ENCODE measurements around the gene SNUPN.

GRCh38 chr15:75671730-75672602, 46.4 kb upstream of the SNUPN start:
- TF ChIP-seq CTCF (IDR thresholded peaks at IDR 0.05; ENCODE audit: poor library complexity) (no peak), EZH2 (IDR thresholded peaks at IDR 0.05; ENCODE audit: borderline replicate concordance) (no peak)

All from hepatocyte (in vitro differentiated cells).